Tibial nerve (tissue), 4 donors: ENCODE measurements around the gene TMEM238. TPM values are rescaled to one million over a fixed set of nuclear protein-coding genes. Genes with fewer than 3 reads are reported as not detected.

Source experiments
- DNase-seq, 2 donors: peaks; one replicate each; pipeline ENCODE4 v3.0.0-alpha.2; 2019; ENCODE audit warnings: low spot score in 2 of 2
- H3K27ac ChIP-seq, 4 donors: fragments of 200-600 bp; sonication (generic) in 3 of 4; one replicate each; pipeline ENCODE4 v1.5.1; 2017 to 2019; ENCODE audit warnings: mild to moderate bottlenecking in 1 of 4
- H3K27me3 ChIP-seq, 2 donors: fragments of 200-600 bp; sonication (generic) in 1 of 2; one replicate each; pipeline versions ENCODE4 v1.5.1 to v1.6.0; 2017 to 2019
- H3K36me3 ChIP-seq, 3 donors: fragments of 200-600 bp; sonication (generic); one replicate each; pipeline ENCODE4 v1.5.1; 2018 to 2019
- H3K4me1 ChIP-seq, 4 donors: fragments of 200-600 bp; sonication (generic) in 3 of 4; one replicate each; pipeline ENCODE4 v1.5.1; 2017 to 2019
- H3K4me3 ChIP-seq, 4 donors: fragments of 200-600 bp; sonication (generic) in 3 of 4; one replicate each; pipeline ENCODE4 v1.5.1; 2017 to 2019; ENCODE audit warnings: mild to moderate bottlenecking in 1 of 4, moderate library complexity in 1 of 4
- H3K9me3 ChIP-seq, 4 donors: fragments of 200-600 bp; sonication (generic) in 3 of 4; one replicate each; pipeline ENCODE4 v1.5.1; 2017 to 2019
- CTCF ChIP-seq, 5 experiments: fragments of 200-600 bp in 3 of 5; fragments of 450-650 bp in 2 of 5; sonication (generic) in 3 of 5; IDR thresholded peaks; one replicate each; pipeline ENCODE4 v1.5.1; 2016 to 2019; ENCODE audit warnings: antibody characterized with exemption in 5 of 5, mild to moderate bottlenecking in 3 of 5, moderate library complexity in 2 of 5
- EP300 ChIP-seq, 2 donors: sonication (generic); formaldehyde crosslinking; IDR thresholded peaks; one replicate each; pipeline ENCODE4 v1.6.1; 2017; ENCODE audit warnings: antibody characterized with exemption in 2 of 2, mild to moderate bottlenecking in 1 of 2
- POLR2A ChIP-seq, 2 donors: fragments of 450-650 bp; IDR thresholded peaks; one replicate each; pipeline ENCODE4 v1.6.1; 2017; ENCODE audit warnings: antibody characterized with exemption in 2 of 2, mild to moderate bottlenecking in 2 of 2, moderate library complexity in 2 of 2
- WGBS, 2 donors: methylation state at CpG; one replicate each; pipeline ENCODE4 v1.1.5; 2018; 5-methylcytosine and 5-hydroxymethylcytosine counted together
- total RNA-seq, 4 donors: library from RNA; depleted of rRNA; stranded (reverse); fragments of >200 nt; gene quantifications; one replicate each; pipeline ENCODE4 v1.1.0, GENCODE V29; 2016

Gene TMEM238
- total RNA-seq, 4 donors from 2014 or later = 0.63 to 7.5 (median 2.6) TPM

- H3K27me3 ChIP-seq = peaks cover 5 to 55% of the 10 kb centered on the region in 2 donors
- 64 to 65% methylated on average over 11 of the region's 11 CpGs for WGBS, 2 donors
These were observed 33.3 kb downstream of the TMEM238 start for GRCh38 chr19:55350620-55351315.

GRCh38 chr19:55348317-55349034 is 35.6 kb downstream of the TMEM238 start:
- no peak overlapping the region for H3K27ac ChIP-seq
- 67 to 69% methylated on average over 22 of the region's 22 CpGs for WGBS, 2 donors
- peaks cover 0 to 42% (median 0%) of the 10 kb centered on the region in 3 donors for H3K36me3 ChIP-seq
- H3K9me3 ChIP-seq = no peaks in the 10 kb centered on the region
- no peak for DNase-seq
- H3K4me3 ChIP-seq = no peak overlapping the region
- H3K4me1 ChIP-seq = peaks cover 0 to 38% (median 12%) of the 10 kb centered on the region in 4 donors
- peaks cover 2 to 32% of the 10 kb centered on the region in 2 donors for H3K27me3 ChIP-seq
- TF ChIP-seq CTCF (IDR thresholded peaks at IDR 0.05) = no peak
- TF ChIP-seq POLR2A (IDR thresholded peaks at IDR 0.05) = no peak
- TF ChIP-seq EP300 (IDR thresholded peaks at IDR 0.05) = no peak

More at GRCh38 chr19:55350620-55351315, 33.3 kb downstream of the TMEM238 start:
- no peak for TF ChIP-seq EP300 (IDR thresholded peaks at IDR 0.05)
- TF ChIP-seq CTCF (IDR thresholded peaks at IDR 0.05) = no peak
- no peak for TF ChIP-seq POLR2A (IDR thresholded peaks at IDR 0.05)
- peaks cover 0 to 44% (median 15%) of the 10 kb centered on the region in 4 donors for H3K4me1 ChIP-seq
- DNase-seq = no peak
- no peak overlapping the region for H3K4me3 ChIP-seq
- no peak overlapping the region for H3K27ac ChIP-seq
- H3K9me3 ChIP-seq = no peaks in the 10 kb centered on the region
- H3K36me3 ChIP-seq = peaks cover 0 to 23% (median 0%) of the 10 kb centered on the region in 3 donors

GRCh38 chr19:55347442-55348009 is 36.6 kb downstream of the TMEM238 start:
- no peak overlapping the region for H3K27ac ChIP-seq

GRCh38 chr19:55346725-55347441 is 37.2 kb downstream of the TMEM238 start:
- WGBS, 2 donors = 61 to 77% methylated on average over 21 to 29 of the region's 41 CpGs
- no peak for DNase-seq
- TF ChIP-seq EP300 (IDR thresholded peaks at IDR 0.05) (no peak), CTCF (IDR thresholded peaks at IDR 0.05) (no peak), POLR2A (IDR thresholded peaks at IDR 0.05) (no peak)
- peaks cover 0 to 16% of the 10 kb centered on the region in 2 donors for H3K27me3 ChIP-seq
- peaks cover 0 to 58% (median 0%) of the 10 kb centered on the region in 3 donors for H3K36me3 ChIP-seq
- no peaks in the 10 kb centered on the region for H3K9me3 ChIP-seq
- peaks cover 0 to 35% (median 10%) of the 10 kb centered on the region in 4 donors for H3K4me1 ChIP-seq
- no peak overlapping the region for H3K4me3 ChIP-seq
- H3K27ac ChIP-seq = peak overlapping the region in 1 of 4 donors; percentile 6

More at GRCh38 chr19:55347442-55348009, 36.6 kb downstream of the TMEM238 start:
- H3K36me3 ChIP-seq = peaks cover 0 to 51% (median 0%) of the 10 kb centered on the region in 3 donors
- 73 to 80% methylated on average over 9 of the region's 10 CpGs for WGBS, 2 donors
- H3K9me3 ChIP-seq = no peaks in the 10 kb centered on the region
- H3K27me3 ChIP-seq = peaks cover 0 to 23% of the 10 kb centered on the region in 2 donors
- no peak for TF ChIP-seq EP300 (IDR thresholded peaks at IDR 0.05)
- no peak for TF ChIP-seq CTCF (IDR thresholded peaks at IDR 0.05)
- H3K4me3 ChIP-seq = no peak overlapping the region
- DNase-seq = no peak
- H3K4me1 ChIP-seq = peaks cover 0 to 32% (median 10%) of the 10 kb centered on the region in 4 donors
